ENCODE results near the gene ZDHHC7.

Gene ZDHHC7

DNA sequence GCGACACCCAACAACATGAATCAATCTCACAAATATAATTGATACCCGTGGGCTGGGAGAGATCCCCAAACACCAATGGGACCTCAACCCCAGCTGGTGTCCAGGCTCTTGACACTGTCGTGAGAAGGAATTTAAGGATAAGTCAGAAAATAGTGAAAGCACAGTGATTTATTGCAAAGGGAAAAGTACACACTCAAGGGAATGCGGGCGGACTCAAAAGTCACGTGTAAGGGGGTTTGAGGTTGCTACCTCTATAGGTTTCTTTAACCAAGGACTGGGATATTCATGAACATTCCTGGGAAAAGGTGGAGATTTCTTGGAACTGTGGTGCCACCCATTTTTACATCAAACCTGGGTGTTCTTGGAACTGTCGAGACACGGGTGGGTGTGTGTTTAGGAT is 6.3 kb upstream of the ZDHHC7 start:
- DNase-seq, result no peak

- DNase-seq, result no peak
Observed at GRCh38 chr16:85017151-85017550, 5.8 kb upstream of the ZDHHC7 start.

GRCh38 chr16:85015481-85016187 is 4.3 kb upstream of the ZDHHC7 start:
- no peak for DNase-seq

- DNase-seq, result no peak
Observed at GRCh38 chr16:85014311-85014710, 3.0 kb upstream of the ZDHHC7 start.

DNA sequence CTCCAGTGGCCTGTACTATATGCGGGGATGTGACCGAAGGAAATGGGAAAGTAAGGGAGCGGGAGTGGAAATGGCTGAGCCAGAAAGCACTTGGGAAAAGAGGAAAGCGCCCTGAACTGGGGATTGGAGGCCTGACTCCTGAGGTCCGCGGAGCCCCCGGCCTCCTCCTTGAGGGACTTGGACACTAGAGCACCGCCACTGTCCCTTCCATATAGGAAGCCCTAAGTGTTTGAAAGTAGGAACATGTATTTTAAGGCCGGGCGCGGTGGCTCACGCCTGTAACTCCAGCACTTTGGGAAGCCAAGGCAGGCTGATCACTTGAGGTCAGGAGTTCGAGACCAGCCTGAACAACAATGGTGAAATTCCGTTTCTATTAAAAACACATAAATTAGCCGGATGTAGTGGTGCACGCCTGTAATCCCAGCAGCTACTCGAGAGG is 530 bp upstream of the ZDHHC7 start:
- no peak for DNase-seq

DNA sequence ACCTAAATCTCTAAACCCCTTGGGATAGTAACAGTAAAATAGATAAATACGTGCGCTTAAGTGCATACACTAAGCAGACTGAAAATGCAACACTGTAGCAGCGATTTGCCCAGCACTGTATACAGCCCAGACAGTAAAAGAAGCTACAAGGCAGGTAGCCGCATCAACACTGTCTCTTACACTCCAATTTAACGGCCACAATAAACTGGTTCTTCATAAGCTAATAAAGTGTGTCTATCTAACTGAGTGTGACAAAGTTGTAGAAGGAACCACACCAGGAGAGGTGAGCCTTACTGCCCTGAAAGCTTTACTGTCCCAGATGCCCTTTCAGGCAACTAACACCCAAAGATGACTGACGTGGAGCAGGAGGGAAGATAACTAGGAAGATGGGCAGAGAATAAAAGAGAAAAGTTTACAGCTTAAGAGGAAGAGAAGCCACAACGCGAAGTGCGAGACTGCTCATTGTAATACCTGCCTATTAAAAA is 847 bp downstream of the ZDHHC7 start:
- DNase-seq, result no peak

DNA sequence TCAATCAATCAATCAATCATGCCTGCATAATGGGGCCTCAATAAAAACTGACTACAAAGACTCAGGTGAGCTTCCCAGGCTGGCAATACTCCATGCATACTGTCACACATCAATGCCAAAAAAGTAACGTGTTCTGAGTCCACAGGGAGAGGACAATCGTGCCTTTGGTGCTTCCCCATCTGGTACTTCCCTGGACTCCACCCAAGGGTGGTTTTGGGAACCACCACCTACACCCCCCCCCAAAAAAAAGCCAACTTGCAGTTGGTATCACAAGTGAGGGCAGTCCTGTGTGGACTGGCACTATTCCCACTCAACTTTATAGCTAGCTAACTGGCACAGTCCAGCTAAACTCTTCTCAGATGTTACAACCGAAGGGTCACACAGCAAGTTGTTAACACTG is 3.1 kb downstream of the ZDHHC7 start:
- DNase-seq, result no peak

DNA sequence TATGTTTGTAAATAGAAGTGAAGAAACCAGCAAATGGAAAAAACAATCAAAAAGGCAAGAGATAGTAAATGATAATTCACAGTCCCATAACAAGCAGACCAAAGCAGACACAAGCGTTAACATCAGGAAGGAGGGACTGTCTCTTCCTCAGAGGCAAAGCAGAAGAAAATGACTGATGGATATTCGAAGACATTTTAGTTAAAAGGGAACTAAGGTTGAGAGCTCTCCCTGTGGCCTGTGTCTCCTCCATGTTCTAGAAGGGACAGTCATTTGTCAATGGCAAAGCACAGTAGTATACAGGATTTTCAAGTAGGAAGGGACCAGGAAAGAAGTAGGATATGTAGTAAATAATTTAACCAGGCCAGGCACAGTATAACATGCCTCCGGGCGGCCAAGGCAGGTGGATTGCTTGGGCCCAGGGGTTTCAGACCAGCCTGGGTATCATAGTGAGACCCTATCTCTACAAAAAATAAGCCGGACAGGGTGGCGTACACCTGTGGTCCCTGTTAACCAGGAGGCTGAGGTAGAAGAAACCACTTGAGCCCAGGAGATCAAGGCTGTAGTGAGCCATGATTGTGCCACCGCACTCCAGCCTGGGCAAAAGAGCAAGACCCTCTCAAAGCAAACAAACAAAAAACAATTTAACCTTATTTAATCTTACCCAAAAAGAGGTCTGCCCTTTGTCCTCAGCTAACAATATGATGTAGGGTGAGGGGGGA is 3.7 kb downstream of the ZDHHC7 start:
- DNase-seq, result no peak

DNA sequence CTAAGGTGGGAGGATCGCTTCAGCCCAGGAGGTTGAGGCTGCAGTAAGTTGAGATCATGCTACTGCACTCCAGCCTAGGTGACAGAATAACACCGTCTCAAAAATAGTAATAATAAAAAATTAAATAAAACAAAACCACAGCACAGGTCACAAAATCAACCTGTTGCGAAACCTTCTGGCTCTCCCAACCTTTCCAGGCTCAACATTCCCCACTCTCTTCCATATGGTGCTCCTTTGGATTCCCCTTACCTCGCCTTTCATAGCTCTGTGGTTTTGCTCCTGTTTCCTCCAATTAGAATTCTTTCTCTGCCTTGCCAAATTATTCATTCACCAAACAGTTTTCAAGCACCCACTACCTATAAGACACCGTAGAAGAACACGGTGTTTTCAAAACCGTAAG is 4.7 kb downstream of the ZDHHC7 start:
- DNase-seq, result no peak

GRCh38 chr16:85005285-85006069 is 5.9 kb downstream of the ZDHHC7 start:
- DNase-seq, result no peak

GRCh38 chr16:85004587-85005205 is 6.6 kb downstream of the ZDHHC7 start:
- DNase-seq, result no peak

GRCh38 chr16:85003725-85004586 is 7.4 kb downstream of the ZDHHC7 start:
- no peak for DNase-seq

GRCh38 chr16:85003076-85003475 is 8.3 kb downstream of the ZDHHC7 start:
- DNase-seq, result no peak

DNA sequence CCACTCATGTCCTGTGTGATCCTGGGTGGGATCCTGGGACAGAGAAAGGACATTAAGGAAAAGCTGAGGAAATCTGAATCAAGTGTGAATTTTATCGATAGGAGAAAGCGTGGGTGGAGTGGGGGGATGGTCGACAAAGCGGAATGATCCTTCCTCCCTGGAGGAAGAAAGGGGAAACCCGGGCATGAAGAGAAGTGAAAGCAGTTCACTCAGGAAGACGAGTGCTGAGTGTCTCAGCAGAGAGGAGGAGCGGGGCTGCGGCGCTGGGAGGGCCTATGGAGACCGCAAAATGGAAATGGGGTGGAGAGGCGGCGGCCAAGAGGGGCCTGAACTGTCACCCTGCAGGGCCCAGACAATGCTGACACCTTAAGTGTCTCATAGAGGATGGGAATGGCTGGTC is 8.7 kb downstream of the ZDHHC7 start:
- DNase-seq, result no peak

DNA sequence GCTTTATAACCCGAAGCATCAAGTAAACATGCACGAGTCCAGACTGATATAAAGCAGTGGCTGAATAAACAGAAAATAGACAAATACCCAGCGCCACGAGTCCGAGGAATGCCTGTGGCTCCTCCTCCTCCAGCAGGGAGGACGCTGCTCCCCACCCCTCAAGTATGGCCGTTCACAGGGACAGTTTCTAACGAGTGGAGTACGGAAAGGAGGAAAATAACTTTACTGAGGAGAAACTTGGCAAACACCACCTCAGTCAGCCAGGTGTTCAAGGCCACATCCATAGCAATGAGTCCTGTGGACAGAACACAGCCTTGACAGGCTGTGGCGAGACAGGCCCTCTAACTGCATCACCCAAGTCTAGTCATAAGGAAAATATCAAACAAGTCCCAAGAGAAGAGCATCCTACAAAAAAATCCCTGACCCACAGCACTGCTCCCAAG is 9.2 kb downstream of the ZDHHC7 start:
- no peak for DNase-seq

GRCh38 chr16:84999857-85000480 is 11.4 kb downstream of the ZDHHC7 start:
- DNase-seq, result no peak

- DNase-seq, result no peak
Observed at GRCh38 chr16:84999200-84999599, 12.1 kb downstream of the ZDHHC7 start.

GRCh38 chr16:84996365-84996764 is 15.0 kb downstream of the ZDHHC7 start:
- DNase-seq, result no peak

- no peak for DNase-seq
Observed at GRCh38 chr16:84995663-84996062, 15.7 kb downstream of the ZDHHC7 start.

DNA sequence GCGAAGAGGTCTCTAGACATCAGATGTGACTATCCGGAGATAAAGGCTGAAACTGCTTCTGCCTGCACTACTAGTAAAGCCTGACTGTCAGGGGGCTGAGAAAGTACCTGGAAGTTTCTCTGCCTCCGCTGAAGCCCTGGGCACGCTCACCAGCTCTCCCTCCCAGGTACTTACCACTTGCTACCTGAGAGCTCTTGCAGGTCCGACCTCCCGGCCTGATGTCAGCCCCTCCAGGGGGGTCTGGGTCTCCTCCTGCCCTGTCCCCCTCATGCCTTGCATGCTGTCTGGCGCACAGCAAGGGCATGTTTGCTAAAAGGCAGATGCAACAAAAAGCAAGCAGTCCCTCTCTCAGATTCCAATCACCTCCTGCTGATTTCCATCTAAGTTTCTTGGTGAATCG is 17.4 kb downstream of the ZDHHC7 start:
- no peak for DNase-seq

- no peak for DNase-seq
Observed at GRCh38 chr16:84992717-84993075, 18.6 kb downstream of the ZDHHC7 start.

DNA sequence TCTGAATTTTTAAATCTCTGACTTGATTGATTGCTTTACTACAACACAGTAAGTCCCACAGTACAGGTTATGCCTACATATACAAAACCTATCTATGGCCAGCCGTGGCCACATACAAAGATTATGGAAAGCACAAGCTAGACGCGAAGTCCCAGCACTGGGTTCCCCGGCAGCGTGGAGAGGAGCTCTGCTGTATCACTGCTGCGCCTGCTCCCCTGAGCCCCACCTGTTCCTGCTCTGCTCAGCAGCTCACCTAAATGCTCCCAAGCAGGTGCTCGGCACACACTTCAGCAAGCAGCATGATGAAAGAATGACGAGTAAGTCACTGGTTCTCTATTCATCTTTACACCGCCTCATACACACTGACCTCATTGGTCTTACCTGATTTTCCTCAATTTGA is 20.6 kb downstream of the ZDHHC7 start:
- DNase-seq, result no peak
